GM18951 (cell line): ENCODE results near the gene ZNRF4.
"Not testable (repeated sequence)": the region's sequence is repeated elsewhere in the genome, so short reads cannot be mapped to it uniquely, and the experiment has no call there.

Source experiments
- POLR2A ChIP-seq: IDR thresholded peaks from 4 replicates; pipeline ENCODE4 v1.6.1; 2011; ENCODE audit warnings: mild to moderate bottlenecking; ENCODE audit not compliant: insufficient read length, insufficient read depth; ENCODE audit errors: extremely low read depth
- in situ Hi-C: fragments of 300-500 bp; cut with MboI; formaldehyde crosslinking; loops from one replicate; pipeline ENCODE4 v1.12.0; 2022; ENCODE audit warnings: low sequenced_read_pairs, mixed read lengths, inconsistent platforms; ENCODE audit not compliant: unreplicated experiment

The ZNRF4 gene

DNA sequence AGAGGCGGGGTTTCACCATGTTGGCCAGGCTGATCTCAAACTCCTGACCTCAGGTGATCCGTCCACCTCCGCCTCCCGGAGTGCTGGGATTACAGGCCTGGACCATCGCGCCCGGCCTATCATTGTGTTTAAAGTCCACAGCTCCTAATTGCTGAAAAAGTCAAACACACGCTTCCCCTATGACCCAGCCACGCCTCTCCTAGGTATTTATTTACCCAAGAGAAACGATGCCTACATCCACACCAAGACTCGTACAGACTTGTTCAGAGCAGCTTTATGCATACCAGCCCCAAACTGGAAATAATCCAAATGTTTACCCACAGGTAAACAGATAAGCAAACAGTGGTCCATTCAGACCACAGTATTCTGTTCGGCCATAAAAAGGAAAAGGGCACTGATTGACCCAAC lies 15.1 kb downstream of the ZNRF4 start:
- in situ Hi-C loops: no loop called here
- TF ChIP-seq POLR2A: no peak

- TF ChIP-seq POLR2A: no peak
- in situ Hi-C loops: no loop called here
Observed at GRCh38 chr19:5472286-5472685, 17.1 kb downstream of the ZNRF4 start.

- in situ Hi-C loops: no loop called here
- TF ChIP-seq POLR2A: no peak
Observed at GRCh38 chr19:5473646-5474045, 18.4 kb downstream of the ZNRF4 start.

- no peak for TF ChIP-seq POLR2A
- in situ Hi-C loops: no loop called here
Observed at GRCh38 chr19:5477451-5478215, 22.4 kb downstream of the ZNRF4 start.

DNA sequence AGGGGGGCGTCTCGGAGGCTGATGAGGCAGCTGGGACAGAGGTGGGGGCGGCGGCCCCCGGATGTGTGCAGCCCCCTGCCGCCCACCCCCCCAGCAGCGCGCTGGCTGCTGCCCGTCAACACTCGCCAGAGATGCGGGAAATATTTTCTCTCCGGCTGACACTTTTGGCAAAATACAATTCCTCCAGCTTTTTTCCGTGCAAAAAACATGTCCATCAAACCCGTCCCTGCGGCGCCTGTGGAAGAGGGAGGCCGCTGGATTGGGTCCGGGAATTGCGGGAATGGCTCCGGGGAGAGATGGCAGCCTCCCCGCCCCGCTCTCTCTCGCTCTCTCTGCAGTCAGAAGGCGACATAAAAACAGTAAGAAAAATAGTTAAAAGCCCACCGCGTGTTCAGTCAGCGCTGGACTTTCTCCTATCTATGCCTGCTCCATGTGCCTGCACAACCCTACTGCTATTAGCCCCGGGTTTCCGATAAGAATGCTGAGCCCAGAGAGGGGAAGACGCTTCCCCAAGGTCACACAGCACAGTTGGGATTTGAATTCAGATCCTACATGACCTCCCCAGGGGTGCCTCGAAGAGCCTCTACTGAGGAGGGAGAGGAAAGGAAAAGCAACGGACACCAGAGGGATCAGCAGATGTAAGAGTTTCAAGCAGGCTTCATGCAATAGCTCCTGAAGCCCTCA lies 23.2 kb downstream of the ZNRF4 start:
- no peak for TF ChIP-seq POLR2A
- in situ Hi-C loops: no loop called here

DNA sequence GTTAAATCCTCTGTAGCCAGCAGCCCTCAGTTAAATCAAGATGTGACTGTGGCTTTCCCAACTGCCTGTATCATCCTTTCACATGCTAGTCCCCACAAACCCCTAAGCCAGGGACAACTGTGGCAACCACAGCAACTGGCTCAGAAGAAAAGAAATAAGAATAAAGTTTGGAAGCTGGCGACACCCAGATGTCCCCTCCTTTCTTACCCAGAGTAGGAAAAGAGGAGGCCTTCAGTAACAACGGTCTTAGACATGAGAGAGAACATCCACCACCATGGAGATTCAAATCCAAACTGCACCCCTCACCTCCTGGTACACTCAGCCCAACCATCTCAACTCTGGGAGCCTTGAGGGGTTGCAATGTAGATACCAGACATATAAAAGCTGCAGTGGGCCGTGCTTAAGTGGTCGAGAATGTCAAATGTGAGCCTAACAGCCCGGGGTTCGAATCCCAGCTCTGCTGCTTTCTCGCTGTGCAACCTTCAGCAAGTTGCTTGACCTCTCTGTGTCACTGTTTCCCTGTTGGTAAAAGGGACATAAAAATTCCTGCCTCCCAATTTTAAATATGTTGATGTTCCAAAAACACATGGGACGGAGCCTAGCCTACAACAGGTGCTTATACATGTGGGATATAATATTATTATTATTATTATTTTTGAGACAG lies 23.8 kb downstream of the ZNRF4 start:
- no peak for TF ChIP-seq POLR2A
- in situ Hi-C loops: no loop called here

- in situ Hi-C loops: no loop called here
- TF ChIP-seq POLR2A: no peak
Observed at GRCh38 chr19:5479958-5480357, 24.7 kb downstream of the ZNRF4 start.

DNA sequence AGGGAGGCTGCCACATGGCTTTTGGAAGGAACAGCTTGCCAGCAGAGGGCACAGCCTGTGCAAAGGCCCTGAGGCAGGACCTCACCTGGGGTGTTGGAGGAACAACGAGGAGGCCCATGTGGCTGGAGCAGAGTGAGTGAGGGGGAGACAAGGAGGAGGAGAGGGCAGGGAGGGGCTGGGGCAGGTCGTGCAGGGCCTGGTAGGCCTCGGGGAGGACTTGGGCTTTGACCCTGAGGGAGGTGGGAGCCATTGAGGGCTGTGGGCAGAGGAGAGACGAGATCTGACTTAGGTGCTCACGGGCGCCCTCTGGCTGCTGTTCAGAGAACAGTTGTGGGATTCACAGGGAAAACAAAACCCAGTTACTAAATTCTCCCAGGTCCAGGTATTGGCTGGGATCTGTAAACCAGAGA lies 25.2 kb downstream of the ZNRF4 start:
- in situ Hi-C loops: no loop called here
- no peak for TF ChIP-seq POLR2A

- in situ Hi-C loops: no loop called here
- TF ChIP-seq POLR2A: no peak
Observed at GRCh38 chr19:5481957-5482356, 26.7 kb downstream of the ZNRF4 start.

GRCh38 chr19:5484398-5485285 lies 29.4 kb downstream of the ZNRF4 start:
- no peak for TF ChIP-seq POLR2A
- in situ Hi-C loops: no loop called here

DNA sequence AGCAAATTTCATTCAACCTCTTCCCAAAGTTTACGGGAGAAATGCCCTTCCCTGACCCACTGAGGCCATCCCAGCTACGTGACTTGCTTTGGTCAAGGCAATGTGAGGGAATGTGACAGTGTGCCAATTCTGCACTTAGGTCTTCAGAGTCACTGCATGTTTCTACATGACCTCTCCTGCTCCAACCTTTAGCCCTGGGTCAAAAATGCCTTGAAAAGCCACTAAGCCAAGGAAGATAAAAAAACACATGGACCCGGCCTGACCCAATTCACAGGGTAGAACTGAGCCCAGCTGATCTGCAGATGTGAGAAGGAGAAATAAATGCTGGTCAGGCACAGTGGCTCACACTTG lies 30.0 kb downstream of the ZNRF4 start:
- TF ChIP-seq POLR2A: no peak
- in situ Hi-C loops: no loop called here

GRCh38 chr19:5485658-5486057 lies 30.4 kb downstream of the ZNRF4 start:
- in situ Hi-C loops: not testable (repeated sequence)

GRCh38 chr19:5487222-5487621 lies 32.0 kb downstream of the ZNRF4 start:
- no peak for TF ChIP-seq POLR2A
- in situ Hi-C loops: no loop called here
